ENCODE data around the gene UGT1A1.
A peak's percentile ranks its signal among the peaks of the same experiment; 100 is the strongest.

Gene UGT1A1

GRCh38 chr2:233758141-233758540 is 1.9 kb upstream of the UGT1A1 start:
- no peak for DNase-seq

- DNase-seq = no peak
Measured at GRCh38 chr2:233758849-233759248, 1.2 kb upstream of the UGT1A1 start.

GRCh38 chr2:233761040-233761769 is 1.1 kb downstream of the UGT1A1 start:
- DNase-seq = no peak

- peak; percentile 3 for DNase-seq
Measured at GRCh38 chr2:233764264-233764663, 4.2 kb downstream of the UGT1A1 start.

- DNase-seq = no peak
Measured at GRCh38 chr2:233764761-233765160, 4.7 kb downstream of the UGT1A1 start.

GRCh38 chr2:233766416-233766815 is 6.3 kb downstream of the UGT1A1 start:
- DNase-seq = no peak

GRCh38 chr2:233768076-233768475 is 8.0 kb downstream of the UGT1A1 start:
- DNase-seq = no peak

GRCh38 chr2:233769260-233769659 is 9.2 kb downstream of the UGT1A1 start:
- no peak for DNase-seq

- DNase-seq = no peak
Measured at GRCh38 chr2:233772153-233772552, 12.1 kb downstream of the UGT1A1 start.

GRCh38 chr2:233772583-233772982 is 12.5 kb downstream of the UGT1A1 start:
- DNase-seq = no peak

GRCh38 chr2:233773854-233774253 is 13.8 kb downstream of the UGT1A1 start:
- DNase-seq = no peak

- DNase-seq = no peak
Measured at GRCh38 chr2:233775414-233775813, 15.3 kb downstream of the UGT1A1 start.

GRCh38 chr2:233778030-233778429 is 18.0 kb downstream of the UGT1A1 start, which contains the start of gene MROH2A:
MROH2A (plus strand) TSS chr2:233778330; CDS start chr2:233779359, 1,029 bp downstream.
- no peak for DNase-seq

GRCh38 chr2:233779722-233780121 is 19.7 kb downstream of the UGT1A1 start:
- no peak for DNase-seq

- DNase-seq = no peak
Measured at GRCh38 chr2:233780771-233781170, 20.7 kb downstream of the UGT1A1 start.

- DNase-seq = no peak
Measured at GRCh38 chr2:233789554-233789953, 29.5 kb downstream of the UGT1A1 start.

GRCh38 chr2:233791151-233791882 is 31.2 kb downstream of the UGT1A1 start:
- no peak for DNase-seq

GRCh38 chr2:233791883-233792329 is 31.8 kb downstream of the UGT1A1 start:
- no peak for DNase-seq

- DNase-seq = no peak
Measured at GRCh38 chr2:233792720-233793119, 32.6 kb downstream of the UGT1A1 start.

GRCh38 chr2:233793465-233794127 is 33.5 kb downstream of the UGT1A1 start:
- no peak for DNase-seq

- DNase-seq = no peak
Measured at GRCh38 chr2:233794128-233794658, 34.1 kb downstream of the UGT1A1 start.

GRCh38 chr2:233795735-233796171 is 35.7 kb downstream of the UGT1A1 start:
- no peak for DNase-seq

GRCh38 chr2:233796254-233796653 is 36.2 kb downstream of the UGT1A1 start:
- no peak for DNase-seq
